Karpas-422 (cell line): ENCODE data around the gene SH2D3A. TPM values are rescaled to one million over a fixed set of nuclear protein-coding genes. Genes with fewer than 3 reads are reported as not detected.
"Not testable (repeated sequence)": the region's sequence is repeated elsewhere in the genome, so short reads cannot be mapped to it uniquely, and the experiment has no call there.

Source experiments
- DNase-seq: peaks from one replicate; pipeline ENCODE4 v3.0.0-alpha.2; 2015
- H2AFZ ChIP-seq: fragments of 200-600 bp; sonication (generic); 2 replicates; pipeline ENCODE4 v1.6.1; 2014; ENCODE audit warnings: antibody characterized with exemption, low read length, mixed read lengths
- H3K27ac ChIP-seq: fragments of 200-600 bp; sonication (generic); 2 replicates; pipeline ENCODE4 v1.5.1; 2014; ENCODE audit warnings: mild to moderate bottlenecking, low read length, moderate library complexity
- H3K27me3 ChIP-seq: fragments of 200-600 bp; sonication (generic); 2 replicates; pipeline ENCODE4 v1.6.1; 2014; ENCODE audit warnings: low read length, mixed read lengths
- H3K36me3 ChIP-seq: fragments of 200-600 bp; sonication (generic); 2 replicates; pipeline ENCODE4 v1.6.1; 2014; ENCODE audit warnings: low read length, mixed read lengths; ENCODE audit not compliant: insufficient read depth
- H3K4me1 ChIP-seq: fragments of 200-600 bp; sonication (generic); 2 replicates; pipeline ENCODE4 v1.6.1; 2014; ENCODE audit warnings: mild to moderate bottlenecking, low read length, mixed read lengths
- H3K4me2 ChIP-seq: fragments of 200-600 bp; sonication (generic); 2 replicates; pipeline ENCODE4 v1.6.1; 2014; ENCODE audit warnings: low read length, low read depth, mild to moderate bottlenecking; ENCODE audit not compliant: poor library complexity, severe bottlenecking
- H3K4me3 ChIP-seq: fragments of 200-600 bp; sonication (generic); 2 replicates; pipeline ENCODE4 v1.5.1; 2014; ENCODE audit warnings: mild to moderate bottlenecking, antibody characterized with exemption, low read length, mixed read lengths
- H3K79me2 ChIP-seq: fragments of 200-600 bp; sonication (generic); 2 replicates; pipeline ENCODE4 v1.6.1; 2014; ENCODE audit warnings: mild to moderate bottlenecking, low read length, mixed read lengths
- H3K9ac ChIP-seq: fragments of 200-600 bp; sonication (generic); 2 replicates; pipeline ENCODE4 v1.6.0; 2014; ENCODE audit warnings: low read length
- H3K9me2 ChIP-seq: fragments of 200-600 bp; sonication (generic), shearing (Covaris generic); replicated peaks from 2 replicates; pipeline ENCODE4 v1.6.0; 2014; ENCODE audit warnings: mild to moderate bottlenecking, low read length, moderate library complexity; ENCODE audit not compliant: insufficient read depth
- H3K9me3 ChIP-seq: fragments of 300-700, 200-600 bp; sonication (generic); 2 replicates; pipeline ENCODE4 v1.6.1; 2014; ENCODE audit warnings: low read length, mixed read lengths
- H4K20me1 ChIP-seq: fragments of 200-600 bp; sonication (generic); 2 replicates; pipeline ENCODE4 v1.6.1; 2014; ENCODE audit warnings: mild to moderate bottlenecking, antibody characterized with exemption, low read length, low read depth; ENCODE audit not compliant: insufficient read depth
- total RNA-seq: library from RNA; depleted of rRNA; stranded (reverse); fragments of >200 nt; shearing (Covaris generic); gene quantifications from 2 replicates; pipeline ENCODE4 v1.2.3, GENCODE V29; 2014; ENCODE audit warnings: low replicate concordance

The SH2D3A gene
- total RNA-seq, 1 experiment from 2014 or later: 3.3 TPM

- Histone ChIP-seq H4K20me1 (no peaks in the 10 kb centered on the region), H3K4me1 (peaks cover 6% of the 10 kb centered on the region), H3K36me3 (no peaks in the 10 kb centered on the region), H2AFZ (no peak overlapping the region), H3K9me3 (no peaks in the 10 kb centered on the region), H3K27me3 (no peaks in the 10 kb centered on the region), H3K27ac (no peak overlapping the region), H3K9ac (no peak overlapping the region), H3K9me2 (no peaks in the 10 kb centered on the region), H3K79me2 (no peaks in the 10 kb centered on the region), H3K4me2 (no peak overlapping the region), H3K4me3 (no peak overlapping the region)
- no peak for DNase-seq
Observed at GRCh38 chr19:6751189-6751588, 16.0 kb downstream of the SH2D3A start.

GRCh38 chr19:6750062-6750461 lies 17.2 kb downstream of the SH2D3A start:
- Histone ChIP-seq H3K9me3 (no peaks in the 10 kb centered on the region), H2AFZ (no peak overlapping the region), H3K9me2 (no peaks in the 10 kb centered on the region), H4K20me1 (no peaks in the 10 kb centered on the region), H3K4me2 (no peak overlapping the region), H3K36me3 (no peaks in the 10 kb centered on the region), H3K27ac (no peak overlapping the region), H3K4me3 (no peak overlapping the region), H3K4me1 (peaks cover 6% of the 10 kb centered on the region), H3K27me3 (no peaks in the 10 kb centered on the region), H3K79me2 (no peaks in the 10 kb centered on the region), H3K9ac (no peak overlapping the region)
- DNase-seq: no peak

- H3K9me3 ChIP-seq, H3K9ac ChIP-seq, H3K27me3 ChIP-seq, H3K27ac ChIP-seq, DNase-seq, H3K36me3 ChIP-seq, H3K79me2 ChIP-seq, H3K4me1 ChIP-seq, H4K20me1 ChIP-seq, H3K9me2 ChIP-seq, H2AFZ ChIP-seq, H3K4me3 ChIP-seq, H3K4me2 ChIP-seq: not testable (repeated sequence)
Observed at GRCh38 chr19:6748543-6748942, 18.7 kb downstream of the SH2D3A start.

GRCh38 chr19:6745965-6746364 lies 21.3 kb downstream of the SH2D3A start:
- H3K36me3 ChIP-seq: no peaks in the 10 kb centered on the region
- H3K9me2 ChIP-seq: no peaks in the 10 kb centered on the region
- no peak overlapping the region for H3K9ac ChIP-seq
- H3K4me2 ChIP-seq: no peak overlapping the region
- no peaks in the 10 kb centered on the region for H3K79me2 ChIP-seq
- H3K27ac ChIP-seq: no peak overlapping the region
- no peak overlapping the region for H3K4me3 ChIP-seq
- H2AFZ ChIP-seq: no peak overlapping the region
- no peaks in the 10 kb centered on the region for H3K9me3 ChIP-seq
- H3K4me1 ChIP-seq: peaks cover 6% of the 10 kb centered on the region
- no peaks in the 10 kb centered on the region for H4K20me1 ChIP-seq
- DNase-seq: no peak
- H3K27me3 ChIP-seq: no peaks in the 10 kb centered on the region

- no peaks in the 10 kb centered on the region for H3K9me2 ChIP-seq
- no peak for DNase-seq
- H3K9me3 ChIP-seq: no peaks in the 10 kb centered on the region
- H3K27ac ChIP-seq: no peak overlapping the region
- H3K4me1 ChIP-seq: peaks cover 19% of the 10 kb centered on the region
- H3K9ac ChIP-seq: no peak overlapping the region
- H4K20me1 ChIP-seq: no peaks in the 10 kb centered on the region
- no peaks in the 10 kb centered on the region for H3K36me3 ChIP-seq
- H3K4me2 ChIP-seq: no peak overlapping the region
- H3K79me2 ChIP-seq: no peaks in the 10 kb centered on the region
- no peaks in the 10 kb centered on the region for H3K27me3 ChIP-seq
- no peak overlapping the region for H2AFZ ChIP-seq
- no peak overlapping the region for H3K4me3 ChIP-seq
Observed at GRCh38 chr19:6744381-6745301, 22.6 kb downstream of the SH2D3A start.

GRCh38 chr19:6743714-6744380 lies 23.4 kb downstream of the SH2D3A start:
- no peaks in the 10 kb centered on the region for H3K9me3 ChIP-seq
- no peaks in the 10 kb centered on the region for H3K36me3 ChIP-seq
- H3K27me3 ChIP-seq: no peaks in the 10 kb centered on the region
- H3K9me2 ChIP-seq: no peaks in the 10 kb centered on the region
- peaks cover 24% of the 10 kb centered on the region for H3K4me1 ChIP-seq
- no peaks in the 10 kb centered on the region for H4K20me1 ChIP-seq
- H3K4me2 ChIP-seq: no peak overlapping the region
- no peak overlapping the region for H3K9ac ChIP-seq
- H3K4me3 ChIP-seq: no peak overlapping the region
- DNase-seq: no peak
- H2AFZ ChIP-seq: no peak overlapping the region
- no peaks in the 10 kb centered on the region for H3K79me2 ChIP-seq
- H3K27ac ChIP-seq: no peak overlapping the region

GRCh38 chr19:6743066-6743465 lies 24.2 kb downstream of the SH2D3A start:
- no peak for DNase-seq
- Histone ChIP-seq H3K27ac (no peak overlapping the region), H3K4me3 (no peak overlapping the region), H3K4me1 (peaks cover 31% of the 10 kb centered on the region), H3K79me2 (no peaks in the 10 kb centered on the region), H3K4me2 (no peak overlapping the region), H3K9me3 (no peaks in the 10 kb centered on the region), H3K9me2 (no peaks in the 10 kb centered on the region), H3K36me3 (no peaks in the 10 kb centered on the region), H4K20me1 (no peaks in the 10 kb centered on the region), H3K27me3 (no peaks in the 10 kb centered on the region), H2AFZ (no peak overlapping the region), H3K9ac (no peak overlapping the region)

- Histone ChIP-seq H2AFZ (no peak overlapping the region; the same call in 1 of the 2 replicates), H3K36me3 (no peaks in the 10 kb centered on the region), H3K27ac (peak overlapping the region; percentile 39)
Observed at GRCh38 chr19:6740589-6741343, 26.5 kb downstream of the SH2D3A start.

More at GRCh38 chr19:6740589-6741343, 26.5 kb downstream of the SH2D3A start:
- DNase-seq: peak; percentile 69
- no peaks in the 10 kb centered on the region for H3K27me3 ChIP-seq
- H3K9me3 ChIP-seq: no peaks in the 10 kb centered on the region
- no peaks in the 10 kb centered on the region for H4K20me1 ChIP-seq
- H3K4me3 ChIP-seq: peak overlapping the region; percentile 81
- peak overlapping the region; percentile 81 for H3K4me2 ChIP-seq
- H3K9ac ChIP-seq: peak overlapping the region; percentile 78
- H3K4me1 ChIP-seq: peaks cover 39% of the 10 kb centered on the region
- H3K9me2 ChIP-seq: no peaks in the 10 kb centered on the region
- H3K79me2 ChIP-seq: no peaks in the 10 kb centered on the region
